Transverse colon (tissue), 4 donors: ENCODE results near the gene PNMA8C. TPM values are rescaled to one million over a fixed set of nuclear protein-coding genes. Genes with fewer than 3 reads are reported as not detected.
"Not testable (repeated sequence)": the region's sequence is repeated elsewhere in the genome, so short reads cannot be mapped to it uniquely, and the experiment has no call there.

Experiments used
- DNase-seq: peaks from one replicate; pipeline ENCODE4 v3.0.0-alpha.2; 2019
- H3K27ac ChIP-seq, 4 donors: fragments of 200-600 bp; sonication (generic); 2 replicates each; pipeline ENCODE4 v1.5.1; 2016 to 2018; ENCODE audit warnings: inconsistent platforms in 4 of 4
- H3K27me3 ChIP-seq: fragments of 200-600 bp; sonication (generic); 2 replicates; pipeline ENCODE4 v1.5.1; 2017; ENCODE audit warnings: inconsistent platforms
- H3K36me3 ChIP-seq, 4 donors: fragments of 200-600 bp; sonication (generic); 2 replicates each; pipeline ENCODE4 v1.5.1; 2017 to 2019; ENCODE audit warnings: inconsistent platforms in 4 of 4
- H3K4me1 ChIP-seq, 4 donors: fragments of 200-600 bp; sonication (generic); 2 replicates each; pipeline ENCODE4 v1.5.1; 2017 to 2020; ENCODE audit warnings: inconsistent platforms in 4 of 4
- H3K4me3 ChIP-seq, 4 donors: fragments of 200-600 bp; sonication (generic); 1 replicate in 1 of 4; 2 replicates in 3 of 4; pipeline versions ENCODE4 v1.5.1 to v1.6.1; 2017 to 2019; ENCODE audit warnings: inconsistent platforms in 4 of 4
- H3K9me3 ChIP-seq, 2 donors: fragments of 200-600 bp; sonication (generic); 2 replicates each; pipeline ENCODE4 v1.5.1; 2017 to 2019; ENCODE audit warnings: inconsistent platforms in 2 of 2
- EP300 ChIP-seq: sonication (generic); formaldehyde crosslinking; IDR thresholded peaks from one replicate; pipeline ENCODE4 v1.6.1; 2017; ENCODE audit warnings: antibody characterized with exemption, low read depth
- POLR2A ChIP-seq: fragments of 450-650 bp; IDR thresholded peaks from one replicate; pipeline ENCODE4 v1.6.1; 2016; ENCODE audit warnings: antibody characterized with exemption, mild to moderate bottlenecking, moderate library complexity
- POLR2AphosphoS5 ChIP-seq, 3 donors: sonication (generic); formaldehyde crosslinking; IDR thresholded peaks; one replicate each; pipeline ENCODE4 v1.6.1; 2016; ENCODE audit warnings: antibody characterized with exemption in 3 of 3
- WGBS, 2 donors: methylation state at CpG; one replicate each; pipeline ENCODE4 v1.1.5; 2018; ENCODE audit warnings: low coverage in 1 of 2; 5-methylcytosine and 5-hydroxymethylcytosine counted together
- in situ Hi-C, 4 donors: fragments of 200-750 bp; cut with MboI; loops; one replicate each; pipeline versions ENCODE4 v1.15.0 to v1.15.1; 2017; ENCODE audit warnings: low sequenced_read_pairs in 3 of 4, low pct_ligation_motif_present in 1 of 4, low pct_unique_long_range_greater_than_20kb in 1 of 4
- intact Hi-C: fragments of 100-400 bp; cut with DNase I; formaldehyde crosslinking; loops from one replicate; pipeline ENCODE4 v1.15.1; 2023; ENCODE audit warnings: low total_unique reads
- total RNA-seq, 4 donors: library from RNA; depleted of rRNA; stranded (reverse); fragments of >200 nt; gene quantifications; one replicate each; pipeline ENCODE4 v1.1.0, GENCODE V29; 2016
- TF ChIP-seq, protein P1 (sequence below), 5 experiments: fragments of 200-600 bp in 3 of 5; fragments of 450-650 bp in 2 of 5; sonication (generic) in 3 of 5; IDR thresholded peaks; 1 replicate in 2 of 5; 2 replicates in 3 of 5; pipeline ENCODE4 v1.5.1; 2016 to 2017; ENCODE audit warnings: antibody characterized with exemption in 5 of 5, inconsistent platforms in 3 of 5, mild to moderate bottlenecking in 2 of 5, moderate library complexity in 1 of 5

The PNMA8C gene
- total RNA-seq, 4 donors from 2014 or later: not detected

DNA sequence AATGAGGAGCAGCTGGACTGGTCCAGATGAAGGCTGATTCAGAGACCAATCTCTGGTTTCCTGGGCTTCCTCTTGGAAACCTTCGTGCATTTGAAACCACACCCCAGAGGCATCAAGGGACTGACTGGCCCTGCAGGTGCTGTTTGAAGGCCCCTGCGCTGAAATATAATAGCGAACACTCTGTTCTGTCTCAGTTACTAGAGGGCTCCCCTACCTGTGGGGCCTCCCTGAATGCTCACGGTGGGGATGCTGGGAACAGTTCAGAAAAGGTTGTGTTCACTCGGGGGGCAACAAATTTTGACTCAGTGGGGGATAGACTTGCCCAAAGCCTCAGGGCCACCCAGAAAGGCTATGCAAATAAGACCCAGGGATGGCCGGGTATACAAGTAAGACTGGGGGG is 21.8 kb downstream of the PNMA8C start:
- peaks cover 87% of the 10 kb centered on the region for H3K27me3 ChIP-seq
- intact Hi-C loops (no loop called here), in situ Hi-C loops (loop anchor here in 2 of 4 donors (10.0 kb wide), 2 partner anchors 78 to 108 kb away; no protein-coding TSS in a partner anchor)
- no peak for DNase-seq
- 12 to 20% methylated on average over 1 to 6 of the region's 6 CpGs for WGBS, 2 donors
- no peak overlapping the region for H3K27ac ChIP-seq
- peaks cover 0 to 33% (median 21%) of the 10 kb centered on the region in 4 donors for H3K4me1 ChIP-seq
- no peaks in the 10 kb centered on the region for H3K9me3 ChIP-seq
- no peak for TF ChIP-seq POLR2AphosphoS5 (IDR thresholded peaks at IDR 0.05)
- no peak for TF ChIP-seq POLR2A
- no peak overlapping the region for H3K4me3 ChIP-seq
- H3K36me3 ChIP-seq: no peaks in the 10 kb centered on the region

DNA sequence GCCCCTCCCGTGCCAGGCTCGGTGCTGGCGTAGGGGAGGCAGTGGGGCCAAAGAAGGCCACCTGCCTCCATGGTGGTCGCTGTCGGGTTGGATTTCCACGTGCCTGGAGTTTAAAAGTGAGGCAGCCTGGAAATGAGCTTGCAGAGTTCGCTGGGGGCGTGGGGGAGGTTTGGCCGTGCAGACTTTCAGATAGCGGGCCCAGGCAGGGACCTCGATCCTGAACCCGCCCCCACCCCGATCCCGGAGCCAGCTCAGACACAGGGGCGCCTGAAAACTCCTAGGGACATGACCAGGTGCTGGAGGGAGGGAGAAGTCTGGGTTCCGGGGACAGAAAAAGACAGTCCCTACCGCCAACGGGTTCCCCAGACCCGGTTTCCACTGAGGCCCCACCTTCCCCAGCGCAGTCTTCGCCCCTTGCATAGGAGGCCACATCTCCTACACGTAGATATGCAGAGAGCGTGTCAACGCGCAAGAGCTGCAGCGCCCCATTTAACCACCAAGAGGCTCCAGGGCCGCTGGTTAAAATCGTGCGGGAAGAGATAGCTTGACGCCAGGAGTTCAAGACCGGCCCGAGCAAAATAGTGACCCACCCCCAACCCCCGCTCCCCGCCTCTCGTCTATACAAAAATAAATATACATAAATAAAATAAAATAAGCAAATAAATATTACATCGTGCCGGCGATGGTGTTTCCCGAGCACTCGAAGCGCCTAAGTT is 23.8 kb downstream of the PNMA8C start:
- WGBS, 2 donors: 23 to 27% methylated on average over 11 to 35 of the region's 41 CpGs
- no peaks in the 10 kb centered on the region for H3K9me3 ChIP-seq
- TF ChIP-seq EP300: no peak
- TF ChIP-seq, protein P1, sequence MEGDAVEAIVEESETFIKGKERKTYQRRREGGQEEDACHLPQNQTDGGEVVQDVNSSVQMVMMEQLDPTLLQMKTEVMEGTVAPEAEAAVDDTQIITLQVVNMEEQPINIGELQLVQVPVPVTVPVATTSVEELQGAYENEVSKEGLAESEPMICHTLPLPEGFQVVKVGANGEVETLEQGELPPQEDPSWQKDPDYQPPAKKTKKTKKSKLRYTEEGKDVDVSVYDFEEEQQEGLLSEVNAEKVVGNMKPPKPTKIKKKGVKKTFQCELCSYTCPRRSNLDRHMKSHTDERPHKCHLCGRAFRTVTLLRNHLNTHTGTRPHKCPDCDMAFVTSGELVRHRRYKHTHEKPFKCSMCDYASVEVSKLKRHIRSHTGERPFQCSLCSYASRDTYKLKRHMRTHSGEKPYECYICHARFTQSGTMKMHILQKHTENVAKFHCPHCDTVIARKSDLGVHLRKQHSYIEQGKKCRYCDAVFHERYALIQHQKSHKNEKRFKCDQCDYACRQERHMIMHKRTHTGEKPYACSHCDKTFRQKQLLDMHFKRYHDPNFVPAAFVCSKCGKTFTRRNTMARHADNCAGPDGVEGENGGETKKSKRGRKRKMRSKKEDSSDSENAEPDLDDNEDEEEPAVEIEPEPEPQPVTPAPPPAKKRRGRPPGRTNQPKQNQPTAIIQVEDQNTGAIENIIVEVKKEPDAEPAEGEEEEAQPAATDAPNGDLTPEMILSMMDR (IDR thresholded peaks at IDR 0.05): peak in 1 of 5 experiments; percentile 16
- no peaks in the 10 kb centered on the region for H3K36me3 ChIP-seq
- intact Hi-C loops (no loop called here), in situ Hi-C loops (loop anchor here in 2 of 4 donors (5.0 to 10.0 kb wide), 3 partner anchors 80 to 110 kb away; no protein-coding TSS in a partner anchor)
- H3K27ac ChIP-seq: peak overlapping the region; percentile 65 to 72 (median 70)
- no peak for DNase-seq
- peak overlapping the region in 3 of 4 donors; percentile 37 to 52 (median 40) for H3K4me3 ChIP-seq
- H3K4me1 ChIP-seq: peaks cover 0 to 25% (median 19%) of the 10 kb centered on the region in 4 donors
- peaks cover 66% of the 10 kb centered on the region for H3K27me3 ChIP-seq

DNA sequence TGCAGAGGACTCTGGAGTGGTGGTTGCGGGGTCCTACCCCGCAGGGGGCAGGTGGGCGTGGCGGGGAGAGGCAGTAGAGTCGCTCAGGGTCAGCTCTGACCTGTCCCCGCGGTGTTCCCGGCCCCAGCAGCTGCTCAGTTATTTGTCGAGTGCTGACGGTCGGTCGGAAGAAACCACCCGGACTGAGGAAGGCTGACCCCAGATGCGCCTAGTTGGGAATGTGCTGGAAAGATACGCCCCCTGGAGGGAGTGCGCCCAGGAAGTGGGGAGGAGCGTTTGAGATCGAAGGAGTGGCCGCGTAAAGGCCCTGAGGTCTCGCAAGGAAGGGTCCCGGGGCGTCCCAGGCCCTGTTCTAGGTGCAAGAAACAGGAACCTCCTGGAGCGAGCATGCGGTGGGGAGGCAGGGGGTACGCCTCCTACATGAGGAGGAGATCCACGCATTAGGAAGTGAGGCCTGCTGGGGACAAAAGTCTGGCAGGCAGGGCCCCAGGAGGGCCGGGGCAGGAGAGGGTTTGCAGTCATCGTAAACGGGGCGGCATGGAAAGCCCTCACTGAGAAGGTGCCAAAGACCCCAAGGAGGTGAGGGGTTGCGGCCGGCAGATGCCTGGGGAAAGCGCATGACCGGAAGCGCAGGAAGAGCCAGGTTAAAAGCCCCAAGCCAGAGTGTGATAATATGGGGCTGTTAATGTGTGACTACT is 24.5 kb downstream of the PNMA8C start:
- H3K4me3 ChIP-seq: peak overlapping the region in 3 of 4 donors; percentile 37 to 52 (median 40)
- intact Hi-C loops (no loop called here), in situ Hi-C loops (loop anchor here in 2 of 4 donors (5.0 to 10.0 kb wide), 3 partner anchors 81 to 111 kb away; no protein-coding TSS in a partner anchor)
- peaks cover 0 to 25% (median 19%) of the 10 kb centered on the region in 4 donors for H3K4me1 ChIP-seq
- H3K27ac ChIP-seq: peak overlapping the region; percentile 65 to 72 (median 70)
- H3K27me3 ChIP-seq: peaks cover 65% of the 10 kb centered on the region
- H3K9me3 ChIP-seq: no peaks in the 10 kb centered on the region
- DNase-seq: peak; percentile 63
- 6 to 7% methylated on average over 9 to 36 of the region's 36 CpGs for WGBS, 2 donors
- H3K36me3 ChIP-seq: no peaks in the 10 kb centered on the region
- TF ChIP-seq POLR2AphosphoS5 (IDR thresholded peaks at IDR 0.05): peak in 1 of 3 donors; percentile 15
- TF ChIP-seq, protein P1 (IDR thresholded peaks at IDR 0.05): peak in 3 of 5 experiments; percentile 15 to 38 (median 32)
- TF ChIP-seq POLR2A: peak; percentile 11
- no peak for TF ChIP-seq EP300

DNA sequence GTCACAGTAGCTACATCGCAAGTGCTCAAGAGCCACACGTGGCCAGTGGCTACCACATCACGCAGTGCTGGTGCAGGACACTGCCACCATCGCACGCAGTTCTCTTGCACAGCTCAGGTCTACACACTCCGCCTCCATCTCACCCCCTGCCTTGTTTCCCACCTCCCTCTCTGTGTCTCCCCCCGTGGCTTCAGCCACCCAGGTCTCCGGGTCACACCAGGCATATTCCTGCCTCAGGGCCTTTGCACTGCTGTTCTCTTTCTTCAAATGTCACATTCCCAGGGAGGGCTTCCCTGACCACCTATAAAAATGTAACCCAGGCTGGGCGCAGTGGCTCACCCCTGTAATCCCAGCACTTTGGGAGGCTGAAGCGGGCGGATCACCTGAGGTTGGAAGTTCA is 26.0 kb downstream of the PNMA8C start:
- Histone ChIP-seq H3K9me3 (no peaks in the 10 kb centered on the region), H3K36me3 (no peaks in the 10 kb centered on the region), H3K27me3 (peaks cover 57% of the 10 kb centered on the region), H3K4me1 (peaks cover 0 to 19% (median 17%) of the 10 kb centered on the region in 4 donors), H3K27ac (no peak overlapping the region), H3K4me3 (no peak overlapping the region)
- TF ChIP-seq POLR2AphosphoS5 (IDR thresholded peaks at IDR 0.05) (no peak), POLR2A (no peak), EP300 (no peak)
- TF ChIP-seq, protein P1 (IDR thresholded peaks at IDR 0.05): no peak
- WGBS, 2 donors: 78 to 90% methylated on average over 5 to 11 of the region's 11 CpGs
- in situ Hi-C loops (loop anchor here in 2 of 4 donors (5.0 to 10.0 kb wide), 3 partner anchors 82 to 112 kb away; no protein-coding TSS in a partner anchor), intact Hi-C loops (no loop called here)
- DNase-seq: no peak

DNA sequence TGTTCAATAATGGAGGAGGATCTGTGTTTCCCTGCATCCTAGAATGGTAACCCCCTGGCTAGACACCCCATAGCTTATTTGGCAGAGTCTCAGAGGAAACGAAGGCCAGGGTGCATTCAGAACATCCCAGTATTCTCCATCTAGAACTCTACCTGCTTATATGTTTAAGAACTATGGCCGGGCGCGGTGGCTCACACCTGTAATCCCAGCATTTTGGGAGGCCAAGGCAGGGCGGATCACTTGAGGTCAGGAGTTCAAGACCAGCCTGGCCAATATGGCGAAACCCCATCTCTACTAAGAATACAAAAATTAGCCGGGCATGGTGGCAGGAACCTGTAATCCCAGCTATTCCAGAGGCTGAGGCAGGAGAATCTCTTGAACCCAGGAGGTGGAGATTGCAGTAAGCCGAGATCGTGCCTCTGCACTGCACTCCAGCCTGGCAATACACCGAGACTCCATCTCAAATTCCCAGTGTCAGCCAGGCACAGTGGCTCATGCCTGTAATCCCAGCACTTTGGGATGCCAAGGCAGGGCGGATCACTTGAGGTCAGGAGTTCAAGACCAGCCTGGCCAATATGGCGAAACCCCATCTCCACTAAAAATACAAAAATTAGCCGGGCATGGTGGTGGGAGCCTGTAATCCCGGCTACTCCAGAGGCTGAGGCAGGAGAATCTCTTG is 30.8 kb downstream of the PNMA8C start:
- H3K4me1 ChIP-seq, intact Hi-C loops, H3K27ac ChIP-seq, DNase-seq, H3K9me3 ChIP-seq, H3K36me3 ChIP-seq, H3K4me3 ChIP-seq: not testable (repeated sequence)
- H3K27me3 ChIP-seq: peaks cover 12% of the 10 kb centered on the region
- 85% methylated on average over 14 of the region's 14 CpGs; no CpG with 5 or more reads in 1 of the 2 donors for WGBS, 2 donors
- in situ Hi-C loops: loop anchor here in 2 of 4 donors (5.0 kb wide), 1 partner anchor 89 kb away; no protein-coding TSS in a partner anchor
